A549 (cell line): ENCODE measurements around the gene PTPRK. TPM values are rescaled to one million over a fixed set of nuclear protein-coding genes. Genes with fewer than 3 reads are reported as not detected.

Source experiments
- ATAC-seq, 2 experiments: fragments of 200-7000 bp in 1 of 2; fragments of >200 bp in 1 of 2; cut with Nextera tagmentation in 1 of 2; cut with Tn5 transposase in 1 of 2; 3 replicates each; pipeline versions ENCODE4 v1.8.0 to v1.9.1; 2018 to 2020; ENCODE audit warnings: mild to moderate bottlenecking in 1 of 2, moderate library complexity in 1 of 2
- CTCF ChIA-PET: fragments of 300-600 bp; sonication (Branson Sonifier 250); formaldehyde crosslinking; extraction: SDS; loops from one replicate; lab custom pipeline; 2021; ENCODE audit warnings: antibody characterized with exemption, inconsistent platforms; lab: Yijun Ruan, JAX
- POLR2A ChIA-PET: fragments of 350-600 bp; formaldehyde crosslinking; extraction: SDS; loops from one replicate; lab custom pipeline; 2021; ENCODE audit warnings: antibody characterized with exemption, inconsistent platforms; lab: Yijun Ruan, JAX
- DNase-seq, 2 experiments: peaks; one replicate each; pipeline versions ENCODE4 v3.0.0 to v3.0.0-alpha.2; 2011 to 2016; ENCODE audit warnings: low read depth in 1 of 2, low spot score in 1 of 2
- FAIRE-seq: peaks from 2 replicates; lab custom pipeline; 2011; peaks lifted over from hg19 to GRCh38; lab: Jason Lieb, UNC
- H3K27ac ChIP-seq, 2 experiments: fragments of >200 bp; sonication (Bioruptor Twin); formaldehyde crosslinking; 3 replicates each; pipeline ENCODE4 v1.5.1; 2016 to 2017
- H3K4me1 ChIP-seq: fragments of >200 bp; sonication (Bioruptor Twin); formaldehyde crosslinking; 3 replicates; pipeline ENCODE4 v1.6.1; 2016
- H3K4me2 ChIP-seq: fragments of >200 bp; sonication (Bioruptor Twin); formaldehyde crosslinking; 3 replicates; pipeline ENCODE4 v1.6.1; 2016
- H3K4me3 ChIP-seq: fragments of >200 bp; sonication (Bioruptor Twin); formaldehyde crosslinking; 3 replicates; pipeline ENCODE4 v1.5.1; 2016
- H3K9me3 ChIP-seq: fragments of >200 bp; sonication (Bioruptor Twin); formaldehyde crosslinking; 3 replicates; pipeline ENCODE4 v1.6.1; 2016
- BCL3 ChIP-seq: fragments of >200 bp; sonication (Bioruptor Twin); formaldehyde crosslinking; IDR thresholded peaks from 3 replicates; pipeline ENCODE4 v1.6.1; 2016
- EHF ChIP-seq: fragments of 250-450 bp; sonication (Bioruptor Pico); IDR thresholded peaks from 2 replicates; pipeline ENCODE4 v1.5.0; 2020; ENCODE audit warnings: mild to moderate bottlenecking
- EHMT2 ChIP-seq: fragments of 200-600 bp; sonication (generic); IDR thresholded peaks from 2 replicates; pipeline ENCODE4 v1.6.1; 2016; ENCODE audit warnings: antibody characterized with exemption, low read depth, mild to moderate bottlenecking, moderate library complexity
- EP300 ChIP-seq, 2 experiments: fragments of >200 bp; sonication (Bioruptor Twin); formaldehyde crosslinking; IDR thresholded peaks; 2 replicates in 1 of 2; 3 replicates in 1 of 2; pipeline ENCODE4 v1.6.1; 2016 to 2017
- FOSB ChIP-seq: fragments of 250-450 bp; sonication (Bioruptor Pico); IDR thresholded peaks from 2 replicates; pipeline ENCODE4 v1.5.0; 2020; ENCODE audit warnings: mild to moderate bottlenecking, moderate library complexity
- HDAC2 ChIP-seq: fragments of 200-600 bp; sonication (generic); IDR thresholded peaks from 2 replicates; pipeline ENCODE4 v1.6.1; 2016
- HOXB13 ChIP-seq: fragments of 250-450 bp; sonication (Bioruptor Pico); IDR thresholded peaks from 2 replicates; pipeline ENCODE4 v1.5.0; 2020; ENCODE audit warnings: low read depth, mild to moderate bottlenecking, moderate library complexity
- HOXB5 ChIP-seq: fragments of 250-450 bp; sonication (Bioruptor Pico); IDR thresholded peaks from 2 replicates; pipeline ENCODE4 v1.5.0; 2020; ENCODE audit warnings: mild to moderate bottlenecking, moderate library complexity
- JUN ChIP-seq, 2 experiments: fragments of >200 bp; sonication (Bioruptor Twin); formaldehyde crosslinking; IDR thresholded peaks; 2 replicates in 1 of 2; 3 replicates in 1 of 2; pipeline ENCODE4 v1.6.1; 2016 to 2017
- KDM1A ChIP-seq: fragments of 200-600 bp; sonication (generic); IDR thresholded peaks from 2 replicates; pipeline ENCODE4 v1.6.1; 2016; ENCODE audit warnings: low read depth, mild to moderate bottlenecking
- KDM5A ChIP-seq: fragments of 200-600 bp; sonication (generic); IDR thresholded peaks from 2 replicates; pipeline ENCODE4 v1.6.1; 2016; ENCODE audit warnings: antibody characterized with exemption, mild to moderate bottlenecking
- NPAS2 ChIP-seq: fragments of 250-450 bp; sonication (Bioruptor Pico); IDR thresholded peaks from 2 replicates; pipeline ENCODE4 v1.8.0; 2022; ENCODE audit warnings: mild to moderate bottlenecking, moderate library complexity, borderline replicate concordance
- NR3C1 ChIP-seq: fragments of >200 bp; sonication (Bioruptor Twin); formaldehyde crosslinking; IDR thresholded peaks from 3 replicates; pipeline ENCODE4 v1.6.1; 2017
- RAD21 ChIP-seq, 2 experiments: fragments of >200 bp in 1 of 2; sonication (Bioruptor Twin) in 1 of 2; formaldehyde crosslinking in 1 of 2; IDR thresholded peaks in 1 of 2; conservative IDR thresholded peaks in 1 of 2; 2 replicates in 1 of 2; 3 replicates in 1 of 2; pipeline ENCODE4 v1.6.1; 2012 to 2018; ENCODE audit warnings: inconsistent platforms in 1 of 2
- RARB ChIP-seq: fragments of 250-450 bp; sonication (Bioruptor Pico); IDR thresholded peaks from 2 replicates; pipeline ENCODE4 v1.8.0; 2021; ENCODE audit warnings: mild to moderate bottlenecking, moderate library complexity
- REST ChIP-seq: fragments of 200-600 bp; sonication (generic); IDR thresholded peaks from 2 replicates; pipeline ENCODE4 v1.6.1; 2016; ENCODE audit warnings: antibody characterized with exemption, mild to moderate bottlenecking, moderate library complexity
- RNF2 ChIP-seq: fragments of 200-600 bp; sonication (generic); IDR thresholded peaks from 2 replicates; pipeline ENCODE4 v1.6.1; 2016; ENCODE audit warnings: low read depth, mild to moderate bottlenecking, antibody characterized with exemption, moderate library complexity, borderline replicate concordance
- TFCP2L1 ChIP-seq: fragments of 250-450 bp; sonication (Bioruptor Pico); IDR thresholded peaks from 2 replicates; pipeline ENCODE4 v1.5.0; 2021; ENCODE audit warnings: mild to moderate bottlenecking
- TP53 ChIP-seq: fragments of 250-450 bp; sonication (Bioruptor Pico); IDR thresholded peaks from 2 replicates; pipeline ENCODE4 v1.5.0; 2021; ENCODE audit warnings: mild to moderate bottlenecking, moderate library complexity
- ZFP36 ChIP-seq: fragments of 450-650 bp; IDR thresholded peaks from 2 replicates; pipeline ENCODE4 v1.6.1; 2014; ENCODE audit warnings: borderline replicate concordance; ENCODE audit not compliant: partially characterized antibody
- ZSCAN20 ChIP-seq: fragments of 250-450 bp; sonication (Bioruptor Pico); IDR thresholded peaks from 2 replicates; pipeline ENCODE4 v1.8.0; 2022; ENCODE audit warnings: mild to moderate bottlenecking, moderate library complexity
- WGBS: methylation state at CpG from one replicate; pipeline ENCODE4 v1.1.6; 2017; ENCODE audit errors: missing lambda C conversion rate; 5-methylcytosine and 5-hydroxymethylcytosine counted together
- polyA plus RNA-seq, 4 experiments: library from polyadenylated mRNA; depleted of rRNA in 3 of 4; stranded (reverse); fragments of >200 nt; fragmentation: RNase III in 1 of 4; extraction: RNeasy Plus Mini Kit Qiagen cat#74134 plus additional on column Dnase treatment in 1 of 4; gene quantifications; 2 replicates in 3 of 4; 3 replicates in 1 of 4; pipeline ENCODE4 v1.2.3, GENCODE V29; 2011 to 2017
- TF ChIP-seq, protein P1 (sequence below): fragments of 450-650 bp; IDR thresholded peaks from 2 replicates; pipeline ENCODE4 v1.6.1; 2014; ENCODE audit warnings: antibody characterized with exemption
- TF ChIP-seq, protein P2 (sequence below): fragments of >200 bp; sonication (Bioruptor Twin); formaldehyde crosslinking; IDR thresholded peaks from 2 replicates; pipeline ENCODE4 v1.6.1; 2016

Gene PTPRK
- polyA plus RNA-seq, 2 of the 4 experiments (the other 2 are of a cell fraction), result 14.4 to 16.1 TPM

- H3K4me1 ChIP-seq, result no peaks in the 10 kb centered on the region
- H3K27ac ChIP-seq, result no peak overlapping the region
- POLR2A ChIA-PET, result no interaction called here
- H3K9me3 ChIP-seq, result no peaks in the 10 kb centered on the region
- WGBS, result 88% methylated on average over 4 of the region's 4 CpGs
- H3K4me2 ChIP-seq, result no peak overlapping the region
- TF ChIP-seq HOXB13 (CRISPR knock-in tag) (no peak), KDM1A (no peak), NPAS2 (no peak), NR3C1 (no peak), EHMT2 (no peak), JUN (IDR thresholded peaks at IDR 0.05) (no peak), TP53 (no peak), KDM5A (no peak), BCL3 (no peak), RARB (CRISPR knock-in tag) (no peak), ZSCAN20 (CRISPR knock-in tag) (no peak), RNF2 (no peak), ZFP36 (no peak), FOSB (CRISPR knock-in tag) (no peak)
- TF ChIP-seq, protein P1, sequence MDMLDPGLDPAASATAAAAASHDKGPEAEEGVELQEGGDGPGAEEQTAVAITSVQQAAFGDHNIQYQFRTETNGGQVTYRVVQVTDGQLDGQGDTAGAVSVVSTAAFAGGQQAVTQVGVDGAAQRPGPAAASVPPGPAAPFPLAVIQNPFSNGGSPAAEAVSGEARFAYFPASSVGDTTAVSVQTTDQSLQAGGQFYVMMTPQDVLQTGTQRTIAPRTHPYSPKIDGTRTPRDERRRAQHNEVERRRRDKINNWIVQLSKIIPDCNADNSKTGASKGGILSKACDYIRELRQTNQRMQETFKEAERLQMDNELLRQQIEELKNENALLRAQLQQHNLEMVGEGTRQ, result no peak
- TF ChIP-seq, protein P2, sequence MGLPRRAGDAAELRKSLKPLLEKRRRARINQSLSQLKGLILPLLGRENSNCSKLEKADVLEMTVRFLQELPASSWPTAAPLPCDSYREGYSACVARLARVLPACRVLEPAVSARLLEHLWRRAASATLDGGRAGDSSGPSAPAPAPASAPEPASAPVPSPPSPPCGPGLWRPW, result no peak
- TF ChIP-seq, all 56 proteins: peak for 0
- CTCF ChIA-PET, result no interaction called here
- no peak for ATAC-seq
- DNase-seq, result no peak
- FAIRE-seq, result no peak
- H3K4me3 ChIP-seq, result no peak overlapping the region
Measured at GRCh38 chr6:128412680-128413079, 107.7 kb downstream of the PTPRK start.

DNA sequence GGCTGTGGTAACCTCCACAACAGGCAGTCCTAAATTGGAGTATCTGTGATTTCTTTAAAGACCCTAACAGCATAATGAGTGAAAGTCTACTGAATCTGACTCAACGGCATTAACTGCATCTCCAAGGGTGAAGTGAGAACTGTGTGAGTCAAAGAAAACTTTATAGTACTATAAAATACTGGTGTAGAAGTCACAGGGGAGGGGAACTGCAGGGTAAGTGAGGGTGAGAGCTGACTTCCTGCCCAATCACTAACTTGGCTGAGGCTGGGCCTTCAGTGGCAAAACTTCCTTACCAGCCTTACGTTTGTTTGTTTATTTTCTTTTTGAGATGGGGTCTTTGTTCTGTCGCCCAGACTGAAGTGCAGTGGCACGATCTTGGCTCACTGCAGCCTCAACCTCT lies 109.8 kb downstream of the PTPRK start:
- Histone ChIP-seq H3K4me2 (no peak overlapping the region), H3K9me3 (no peaks in the 10 kb centered on the region), H3K4me1 (no peaks in the 10 kb centered on the region), H3K27ac (no peak overlapping the region), H3K4me3 (no peak overlapping the region)
- POLR2A ChIA-PET, result no interaction called here
- FAIRE-seq, result no peak
- WGBS, result 84% methylated on average over 4 of the region's 4 CpGs
- no peak for DNase-seq
- no peak for ATAC-seq
- TF ChIP-seq ZFP36 (no peak), RAD21 (conservative IDR thresholded peaks at IDR 0.05 in 1 of 2, IDR thresholded peaks at IDR 0.05 in 1 of 2) (no peak), EP300 (IDR thresholded peaks at IDR 0.05) (no peak), HOXB5 (CRISPR knock-in tag) (no peak), TFCP2L1 (CRISPR knock-in tag) (no peak), REST (no peak), HDAC2 (no peak), EHF (CRISPR knock-in tag) (no peak), TP53 (no peak)
- CTCF ChIA-PET, result no interaction called here
